ENCODE results near the gene PTPRN2. TPM values are rescaled to one million over a fixed set of nuclear protein-coding genes. Genes with fewer than 3 reads are reported as not detected.
"Not testable (repeated sequence)": the region's sequence is repeated elsewhere in the genome, so short reads cannot be mapped to it uniquely, and the experiment has no call there.

Gene PTPRN2
- total RNA-seq, 2 experiments from 2014 or later = 4.7 to 4.8 TPM

GRCh38 chr7:157788573-157788972 is 799.0 kb downstream of the PTPRN2 start:
- H3K27me3 Mint-ChIP-seq = no peaks in the 10 kb centered on the region
- H3K9me3 Mint-ChIP-seq = no peaks in the 10 kb centered on the region
- H3K4me3 Mint-ChIP-seq = no peak overlapping the region
- ChIA-PET POLR2A (no interaction called here), CTCF (no interaction called here)
- no peaks in the 10 kb centered on the region for H3K36me3 Mint-ChIP-seq (ENCODE audit: low read depth)
- no peak for DNase-seq
- H3K27ac Mint-ChIP-seq = no peak overlapping the region
- no peaks in the 10 kb centered on the region for H3K4me1 Mint-ChIP-seq

GRCh38 chr7:157787275-157787701 is 800.3 kb downstream of the PTPRN2 start:
- DNase-seq = no peak
- no peaks in the 10 kb centered on the region for H3K4me1 Mint-ChIP-seq
- ChIA-PET POLR2A (no interaction called here), CTCF (no interaction called here)
- H3K4me3 Mint-ChIP-seq = no peak overlapping the region
- no peaks in the 10 kb centered on the region for H3K9me3 Mint-ChIP-seq
- H3K27me3 Mint-ChIP-seq = no peaks in the 10 kb centered on the region
- no peaks in the 10 kb centered on the region for H3K36me3 Mint-ChIP-seq (ENCODE audit: low read depth)
- no peak overlapping the region for H3K27ac Mint-ChIP-seq

GRCh38 chr7:157786375-157787274 is 801.0 kb downstream of the PTPRN2 start:
- H3K27me3 Mint-ChIP-seq = no peaks in the 10 kb centered on the region
- ChIA-PET POLR2A (no interaction called here), CTCF (no interaction called here)
- H3K36me3 Mint-ChIP-seq (ENCODE audit: low read depth) = no peaks in the 10 kb centered on the region
- H3K9me3 Mint-ChIP-seq = no peaks in the 10 kb centered on the region
- no peak overlapping the region for H3K27ac Mint-ChIP-seq
- DNase-seq = no peak
- H3K4me3 Mint-ChIP-seq = no peak overlapping the region
- H3K4me1 Mint-ChIP-seq = no peaks in the 10 kb centered on the region

- Mint-ChIP-seq H3K4me3 (no peak overlapping the region), H3K4me1 (no peaks in the 10 kb centered on the region), H3K27ac (no peak overlapping the region), H3K9me3 (no peaks in the 10 kb centered on the region), H3K36me3 (ENCODE audit: low read depth) (no peaks in the 10 kb centered on the region), H3K27me3 (no peaks in the 10 kb centered on the region)
- POLR2A ChIA-PET = no interaction called here
- CTCF ChIA-PET = no interaction called here
- DNase-seq = no peak
These were observed 802.0 kb downstream of the PTPRN2 start for GRCh38 chr7:157785486-157786186.

DNA sequence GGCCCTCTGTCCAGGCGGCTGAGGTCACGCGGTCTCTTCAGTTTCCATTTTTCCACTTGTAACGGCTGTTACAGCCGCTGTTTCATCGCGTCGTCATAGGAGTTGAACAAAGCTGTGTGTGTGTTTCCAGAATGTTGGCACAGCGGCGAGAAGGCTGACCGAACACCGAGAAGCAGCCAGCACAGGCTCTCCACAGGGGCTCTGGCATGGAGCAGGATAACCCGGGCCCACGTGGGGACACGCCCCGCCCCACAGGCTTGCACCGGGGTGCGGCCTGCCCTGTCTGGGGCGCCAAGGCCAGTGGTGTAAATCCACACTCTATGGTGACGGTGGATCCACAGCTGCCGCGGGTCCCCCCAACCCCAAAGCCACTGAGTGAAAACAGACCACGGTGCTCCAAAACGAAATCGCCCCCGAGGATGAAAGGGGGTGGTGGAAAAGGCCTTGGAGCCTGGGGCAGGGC is 802.6 kb downstream of the PTPRN2 start:
- H3K36me3 Mint-ChIP-seq (ENCODE audit: low read depth) = no peaks in the 10 kb centered on the region
- no peak for DNase-seq
- H3K4me1 Mint-ChIP-seq = no peaks in the 10 kb centered on the region
- no peak overlapping the region for H3K27ac Mint-ChIP-seq
- H3K9me3 Mint-ChIP-seq = no peaks in the 10 kb centered on the region
- no peak overlapping the region for H3K4me3 Mint-ChIP-seq
- ChIA-PET CTCF (no interaction called here), POLR2A (no interaction called here)
- H3K27me3 Mint-ChIP-seq = no peaks in the 10 kb centered on the region

GRCh38 chr7:157784041-157784835 is 803.4 kb downstream of the PTPRN2 start:
- DNase-seq = no peak
- CTCF ChIA-PET = no interaction called here
- H3K4me1 Mint-ChIP-seq = no peaks in the 10 kb centered on the region

DNA sequence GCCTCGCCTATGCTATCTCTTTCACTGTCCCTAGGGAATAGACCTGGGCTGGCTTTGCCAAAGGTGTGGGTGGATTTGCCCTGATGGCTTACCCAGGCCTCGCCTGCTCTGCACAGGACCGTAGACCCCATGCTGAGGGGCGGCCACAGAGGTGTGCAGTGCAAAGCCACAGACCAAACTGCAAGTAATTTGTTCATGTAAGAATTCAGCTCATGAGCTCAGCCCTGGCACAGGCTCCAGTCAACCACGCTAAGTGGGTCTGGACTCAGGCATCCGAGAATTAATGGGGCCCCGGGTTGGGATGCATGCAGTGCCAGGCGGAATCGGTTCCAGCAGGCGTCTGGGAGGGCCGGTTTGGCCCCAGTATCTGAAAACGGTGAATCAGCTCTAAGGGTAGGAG is 805.6 kb downstream of the PTPRN2 start:
- no peak for DNase-seq
- Mint-ChIP-seq H3K4me3 (no peak overlapping the region), H3K9me3 (no peaks in the 10 kb centered on the region), H3K4me1 (no peaks in the 10 kb centered on the region), H3K27me3 (peaks cover under 1% of the 10 kb centered on the region), H3K27ac (no peak overlapping the region), H3K36me3 (ENCODE audit: low read depth) (no peaks in the 10 kb centered on the region)
- ChIA-PET CTCF (no interaction called here), POLR2A (no interaction called here)

More at GRCh38 chr7:157784041-157784835, 803.4 kb downstream of the PTPRN2 start:
- H3K4me3 Mint-ChIP-seq = no peak overlapping the region
- H3K27me3 Mint-ChIP-seq = no peaks in the 10 kb centered on the region
- no peak overlapping the region for H3K27ac Mint-ChIP-seq
- H3K9me3 Mint-ChIP-seq = no peaks in the 10 kb centered on the region
- no peaks in the 10 kb centered on the region for H3K36me3 Mint-ChIP-seq (ENCODE audit: low read depth)
- POLR2A ChIA-PET = no interaction called here

GRCh38 chr7:157780721-157781120 is 806.9 kb downstream of the PTPRN2 start:
- H3K36me3 Mint-ChIP-seq (ENCODE audit: low read depth) = no peaks in the 10 kb centered on the region
- H3K4me1 Mint-ChIP-seq = no peaks in the 10 kb centered on the region
- peaks cover 2% of the 10 kb centered on the region for H3K27me3 Mint-ChIP-seq
- DNase-seq = no peak
- H3K4me3 Mint-ChIP-seq = no peak overlapping the region
- ChIA-PET POLR2A (no interaction called here), CTCF (no interaction called here)
- no peaks in the 10 kb centered on the region for H3K9me3 Mint-ChIP-seq
- H3K27ac Mint-ChIP-seq = no peak overlapping the region

DNA sequence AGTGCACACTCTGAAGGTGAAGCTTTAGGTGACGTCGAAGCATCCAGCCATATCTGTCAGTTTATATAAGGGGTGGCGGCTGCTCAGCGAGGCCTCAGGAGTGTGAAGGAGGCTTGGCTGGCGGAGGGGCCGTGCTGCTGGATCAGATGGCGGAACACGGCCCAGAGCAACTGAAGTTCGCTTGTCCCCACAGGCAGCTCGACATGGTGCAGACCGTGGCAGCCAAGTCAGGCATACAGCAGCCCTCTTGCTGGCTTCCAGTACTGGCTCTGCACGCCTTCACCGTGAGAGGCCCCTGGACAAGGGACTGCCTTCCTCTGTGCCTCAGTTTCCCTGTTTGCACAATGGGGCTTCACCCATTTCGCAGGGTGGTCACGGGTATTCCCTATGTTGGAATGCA is 807.3 kb downstream of the PTPRN2 start:
- CTCF ChIA-PET = no interaction called here
- POLR2A ChIA-PET = no interaction called here
- no peak overlapping the region for H3K4me3 Mint-ChIP-seq

GRCh38 chr7:157779206-157779605 is 808.4 kb downstream of the PTPRN2 start:
- Mint-ChIP-seq H3K36me3 (ENCODE audit: low read depth) (no peaks in the 10 kb centered on the region), H3K27me3 (peaks cover 2% of the 10 kb centered on the region), H3K27ac (no peak overlapping the region), H3K4me3 (no peak overlapping the region), H3K9me3 (no peaks in the 10 kb centered on the region), H3K4me1 (no peaks in the 10 kb centered on the region)
- ChIA-PET POLR2A (no interaction called here), CTCF (no interaction called here)
- no peak for DNase-seq

More for the DNA sequence above, 807.3 kb downstream of the PTPRN2 start:
- Mint-ChIP-seq H3K36me3 (ENCODE audit: low read depth) (no peaks in the 10 kb centered on the region), H3K27ac (no peak overlapping the region), H3K4me1 (no peaks in the 10 kb centered on the region), H3K9me3 (no peaks in the 10 kb centered on the region), H3K27me3 (peaks cover 2% of the 10 kb centered on the region)
- no peak for DNase-seq

GRCh38 chr7:157777194-157777762 is 810.3 kb downstream of the PTPRN2 start:
- H3K4me3 Mint-ChIP-seq; POLR2A ChIA-PET; H3K4me1 Mint-ChIP-seq; H3K36me3 Mint-ChIP-seq (ENCODE audit: low read depth); H3K9me3 Mint-ChIP-seq; H3K27me3 Mint-ChIP-seq; DNase-seq: not testable (repeated sequence)
- CTCF ChIA-PET = interaction anchor here (0.6 kb wide), 1 partner anchor 691 kb away, joined by 3 read pairs; no protein-coding TSS in a partner anchor
- H3K27ac Mint-ChIP-seq = peak overlapping the region; percentile 7

GRCh38 chr7:157775560-157776332 is 811.9 kb downstream of the PTPRN2 start:
- Mint-ChIP-seq H3K27ac (no peak overlapping the region), H3K4me1 (no peaks in the 10 kb centered on the region), H3K9me3 (peaks cover 8% of the 10 kb centered on the region), H3K4me3 (no peak overlapping the region), H3K27me3 (peaks cover 4% of the 10 kb centered on the region), H3K36me3 (ENCODE audit: low read depth) (peaks cover 4% of the 10 kb centered on the region)
- POLR2A ChIA-PET = no interaction called here
- DNase-seq = no peak
- CTCF ChIA-PET = no interaction called here
